Astrocyte of the spinal cord (primary cell): ENCODE data around the gene ETFB.

Source experiments
- DNase-seq: peaks from one replicate; pipeline ENCODE4 v3.0.0; 2011; ENCODE audit warnings: low read depth, low spot score
- H3K4me3 ChIP-seq: 2 replicates; pipeline ENCODE4 v1.5.1; 2011; ENCODE audit warnings: low read depth, mild to moderate bottlenecking, low read length, moderate library complexity
- in situ Hi-C: cut with HindIII; loops from 2 replicates; pipeline ENCODE4 v1.10.0; 2017; ENCODE audit warnings: low sequenced_read_pairs
- TF ChIP-seq, protein P1 (sequence below): IDR thresholded peaks from 2 replicates; pipeline ENCODE4 v1.5.1; 2012; ENCODE audit warnings: low read depth, mild to moderate bottlenecking, low read length, inconsistent platforms

The ETFB gene

DNA sequence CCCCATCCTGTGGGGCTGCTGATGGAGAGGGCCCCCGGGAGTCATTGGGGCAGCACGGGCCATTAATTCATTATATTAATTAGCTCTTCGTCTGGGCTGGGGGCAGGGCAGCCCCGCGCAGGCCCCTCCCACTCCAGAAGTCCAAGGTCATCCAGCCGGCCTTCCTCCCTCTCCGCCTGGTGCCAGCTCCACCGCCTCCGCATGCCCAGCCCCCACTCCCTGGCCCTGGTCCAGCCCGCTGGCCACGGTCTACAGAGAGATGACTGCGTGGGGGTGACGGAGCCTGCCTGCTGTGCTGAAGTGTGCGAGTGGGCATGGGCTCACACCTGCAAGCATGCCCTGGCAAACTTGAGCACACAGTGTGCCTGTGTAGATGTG is 45.9 kb downstream of the ETFB start:
- in situ Hi-C loops: no loop called here
- H3K4me3 ChIP-seq: no peak overlapping the region
- TF ChIP-seq, protein P1, sequence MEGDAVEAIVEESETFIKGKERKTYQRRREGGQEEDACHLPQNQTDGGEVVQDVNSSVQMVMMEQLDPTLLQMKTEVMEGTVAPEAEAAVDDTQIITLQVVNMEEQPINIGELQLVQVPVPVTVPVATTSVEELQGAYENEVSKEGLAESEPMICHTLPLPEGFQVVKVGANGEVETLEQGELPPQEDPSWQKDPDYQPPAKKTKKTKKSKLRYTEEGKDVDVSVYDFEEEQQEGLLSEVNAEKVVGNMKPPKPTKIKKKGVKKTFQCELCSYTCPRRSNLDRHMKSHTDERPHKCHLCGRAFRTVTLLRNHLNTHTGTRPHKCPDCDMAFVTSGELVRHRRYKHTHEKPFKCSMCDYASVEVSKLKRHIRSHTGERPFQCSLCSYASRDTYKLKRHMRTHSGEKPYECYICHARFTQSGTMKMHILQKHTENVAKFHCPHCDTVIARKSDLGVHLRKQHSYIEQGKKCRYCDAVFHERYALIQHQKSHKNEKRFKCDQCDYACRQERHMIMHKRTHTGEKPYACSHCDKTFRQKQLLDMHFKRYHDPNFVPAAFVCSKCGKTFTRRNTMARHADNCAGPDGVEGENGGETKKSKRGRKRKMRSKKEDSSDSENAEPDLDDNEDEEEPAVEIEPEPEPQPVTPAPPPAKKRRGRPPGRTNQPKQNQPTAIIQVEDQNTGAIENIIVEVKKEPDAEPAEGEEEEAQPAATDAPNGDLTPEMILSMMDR: no peak
- DNase-seq: no peak

DNA sequence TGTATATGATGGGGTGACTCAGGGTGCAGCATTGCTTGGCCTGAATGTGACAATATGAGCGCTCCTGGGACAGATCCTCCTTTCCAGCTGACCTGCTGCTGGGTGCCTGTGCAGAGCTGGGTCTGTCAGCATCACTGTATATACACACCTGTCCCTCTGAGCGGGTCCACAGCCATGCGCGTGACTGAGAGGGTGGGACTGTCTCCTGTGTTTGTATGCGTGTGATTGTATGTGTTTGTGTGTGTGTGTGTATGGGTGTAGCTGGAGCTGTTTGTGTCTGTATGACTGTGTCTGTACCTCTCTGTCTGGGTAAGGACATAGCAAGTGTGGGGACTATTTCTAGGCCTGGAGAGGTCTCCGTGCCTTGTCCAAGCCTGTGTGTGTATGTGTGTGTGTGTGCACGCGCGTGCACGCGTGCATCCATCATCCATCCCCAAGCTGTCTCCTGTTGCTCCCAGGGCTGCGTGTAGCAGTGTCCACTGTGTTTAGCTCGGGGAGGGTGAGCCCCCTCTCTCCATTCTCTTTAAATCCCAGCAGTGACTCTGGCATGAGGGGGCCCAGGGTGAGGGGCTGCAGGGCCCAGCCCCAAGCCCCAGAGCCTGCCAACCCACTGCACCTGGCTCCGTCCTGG is 46.4 kb downstream of the ETFB start:
- no peak overlapping the region for H3K4me3 ChIP-seq
- TF ChIP-seq, protein P1: no peak
- in situ Hi-C loops: no loop called here
- DNase-seq: no peak

DNA sequence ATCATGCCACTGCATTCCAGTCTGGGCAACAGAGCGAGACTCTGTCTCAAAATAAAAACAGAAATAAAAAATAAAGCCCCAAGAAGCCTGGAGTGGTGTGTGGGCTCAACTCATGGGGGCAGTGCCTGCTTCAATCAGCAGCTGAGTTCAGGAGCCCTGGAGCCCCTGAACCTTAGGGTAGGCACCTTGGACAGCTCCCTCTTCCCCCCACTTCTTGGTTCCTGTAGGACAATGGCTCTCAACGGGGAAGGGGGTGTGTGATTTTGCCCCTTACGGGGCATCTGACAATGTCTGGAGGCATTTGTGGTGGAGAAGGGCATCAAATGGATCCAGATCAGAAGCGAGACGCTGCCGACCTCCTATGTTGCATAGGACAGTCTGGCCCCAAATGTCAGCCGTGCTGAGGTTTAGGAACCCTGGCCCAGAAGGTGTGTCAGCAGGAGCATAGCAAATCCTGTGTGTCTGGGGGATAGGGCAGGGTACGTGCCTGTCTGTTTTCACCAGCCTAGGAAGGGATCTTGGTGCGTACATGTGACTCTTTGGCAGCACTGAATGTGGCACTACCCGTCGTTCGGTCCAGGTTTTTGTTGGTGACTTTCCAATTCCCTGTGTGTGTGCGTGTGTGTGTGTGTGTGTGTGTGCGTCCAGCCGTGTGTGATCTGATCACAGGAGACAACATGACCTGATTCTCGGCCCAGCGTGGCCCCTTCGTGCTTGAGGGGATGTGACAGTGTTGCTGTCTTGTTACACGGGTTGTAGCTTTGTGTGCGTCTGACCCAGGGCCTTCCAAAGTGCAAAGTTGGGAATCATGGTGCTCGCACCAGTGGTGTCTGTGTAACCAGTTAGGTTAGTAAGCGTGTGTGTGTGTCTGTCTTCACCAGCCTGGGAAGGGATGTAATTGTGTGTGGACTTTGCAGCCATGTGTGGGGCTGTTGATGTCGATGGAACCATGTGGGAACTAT is 47.2 kb downstream of the ETFB start:
- no peak for DNase-seq
- H3K4me3 ChIP-seq: no peak overlapping the region
- TF ChIP-seq, protein P1: no peak
- in situ Hi-C loops: no loop called here

DNA sequence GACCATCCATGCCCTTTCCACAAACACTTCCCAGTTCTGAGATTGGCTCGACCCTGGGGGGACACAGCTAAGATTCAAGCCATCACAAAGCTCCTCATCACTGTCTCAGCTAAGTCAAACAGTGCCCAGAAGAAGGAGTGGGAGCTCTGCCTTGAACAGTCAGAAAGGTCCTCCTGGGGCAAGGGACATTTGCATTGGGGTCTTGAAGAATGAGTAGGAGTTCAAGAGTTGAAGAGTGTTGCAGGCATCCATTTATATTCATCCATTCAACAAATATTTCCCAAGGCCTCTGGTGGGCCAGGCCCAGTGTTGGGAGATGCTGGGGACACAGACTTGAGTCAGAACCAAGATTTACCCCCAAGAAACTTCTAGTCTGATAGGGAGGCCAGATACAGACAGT is 48.2 kb downstream of the ETFB start:
- TF ChIP-seq, protein P1: no peak

DNA sequence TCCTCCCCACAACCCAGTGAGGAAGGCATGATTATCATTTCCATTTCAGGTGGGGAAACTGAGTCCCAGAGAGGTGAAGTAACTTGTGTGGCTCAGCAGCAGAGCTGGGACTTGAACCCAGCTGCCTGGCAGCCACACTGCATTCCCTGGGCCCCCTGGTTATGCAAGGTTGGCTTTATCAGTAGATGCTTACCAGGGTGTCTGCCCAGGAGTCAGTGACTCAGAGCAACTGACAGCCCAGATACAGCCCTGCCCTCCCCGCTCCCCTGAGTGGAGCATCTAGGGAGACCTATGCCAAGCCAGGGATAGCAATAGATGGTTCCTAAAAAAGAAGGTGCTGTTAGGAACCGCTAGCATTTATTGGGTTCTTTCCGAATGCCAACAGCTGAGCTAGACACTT is 48.8 kb downstream of the ETFB start:
- no peak for DNase-seq
- TF ChIP-seq, protein P1: no peak
- no peak overlapping the region for H3K4me3 ChIP-seq
- in situ Hi-C loops: no loop called here

More for the DNA sequence above, 48.2 kb downstream of the ETFB start:
- no peak for DNase-seq
- H3K4me3 ChIP-seq: no peak overlapping the region
- in situ Hi-C loops: no loop called here

DNA sequence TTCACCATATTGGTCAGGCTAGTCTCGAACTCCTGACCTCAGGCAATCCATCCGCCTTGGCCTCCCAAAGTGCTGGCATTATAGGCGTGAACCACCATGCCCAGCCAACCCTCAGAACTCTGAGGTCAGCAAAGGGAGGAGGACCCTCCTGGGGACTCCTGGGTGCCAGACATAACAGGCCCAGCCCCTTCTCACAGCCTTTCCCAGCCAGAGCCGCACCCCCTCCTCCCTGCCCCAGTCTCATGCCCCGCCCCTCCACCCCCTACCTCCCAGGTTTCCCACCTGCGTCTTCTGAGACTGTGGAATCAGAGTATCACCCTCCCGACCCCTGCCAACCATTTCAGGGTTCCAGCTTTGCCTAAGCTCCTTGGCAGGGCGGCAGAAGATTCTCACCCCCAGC is 49.5 kb downstream of the ETFB start:
- no peak overlapping the region for H3K4me3 ChIP-seq
- in situ Hi-C loops: no loop called here
- TF ChIP-seq, protein P1: no peak
- DNase-seq: no peak
